GM12801 (cell line): ENCODE measurements around the gene FHL1.

ENCODE experiments used
- TF ChIP-seq, protein P1 (sequence below): IDR thresholded peaks from one replicate; pipeline ENCODE4 v1.5.1; 2011; ENCODE audit warnings: control low read depth; ENCODE audit not compliant: insufficient read length; ENCODE audit errors: extremely low read depth

Gene FHL1

DNA sequence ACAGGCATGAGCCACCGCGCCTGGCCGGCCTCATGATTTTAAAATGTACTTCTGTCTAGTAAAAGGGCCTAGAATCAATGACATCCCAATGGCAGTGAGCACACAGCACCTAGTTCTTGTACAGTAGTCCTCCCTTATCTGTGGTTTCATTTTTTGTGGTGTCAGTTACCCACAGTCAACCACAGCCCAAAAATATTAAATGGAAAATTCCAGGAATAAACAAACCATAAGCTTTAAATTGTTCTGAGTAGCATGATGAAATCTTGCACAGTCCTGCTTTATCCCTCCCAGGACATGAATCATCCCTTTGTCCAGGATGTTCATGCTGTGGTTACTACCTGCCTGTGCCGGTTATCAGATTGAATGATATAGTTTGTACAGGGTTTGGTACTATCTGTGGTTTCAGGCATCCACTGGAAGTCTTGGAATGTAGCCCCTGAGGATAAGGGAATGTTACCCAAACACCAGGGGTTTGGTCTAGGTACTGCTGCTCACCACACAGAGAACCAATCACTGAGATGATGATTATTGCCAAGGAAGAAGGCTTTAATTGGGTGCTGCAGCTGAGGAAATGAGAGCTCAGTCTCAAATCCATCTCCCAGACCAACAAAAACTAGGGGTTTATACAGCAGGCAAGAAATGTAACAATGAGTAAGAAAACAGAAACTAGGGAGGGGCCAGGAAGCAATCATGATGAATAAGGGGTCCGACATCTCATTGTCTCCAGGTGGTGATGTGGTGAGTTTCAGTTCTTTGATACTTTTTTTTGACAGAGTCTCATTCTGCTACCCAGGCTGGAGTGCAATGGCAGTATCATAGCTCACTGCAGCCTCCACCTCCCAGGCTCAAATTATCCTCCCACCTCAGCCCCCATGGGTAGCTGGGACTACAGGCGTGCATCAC lies 16.2 kb upstream of the FHL1 start:
- TF ChIP-seq, protein P1, sequence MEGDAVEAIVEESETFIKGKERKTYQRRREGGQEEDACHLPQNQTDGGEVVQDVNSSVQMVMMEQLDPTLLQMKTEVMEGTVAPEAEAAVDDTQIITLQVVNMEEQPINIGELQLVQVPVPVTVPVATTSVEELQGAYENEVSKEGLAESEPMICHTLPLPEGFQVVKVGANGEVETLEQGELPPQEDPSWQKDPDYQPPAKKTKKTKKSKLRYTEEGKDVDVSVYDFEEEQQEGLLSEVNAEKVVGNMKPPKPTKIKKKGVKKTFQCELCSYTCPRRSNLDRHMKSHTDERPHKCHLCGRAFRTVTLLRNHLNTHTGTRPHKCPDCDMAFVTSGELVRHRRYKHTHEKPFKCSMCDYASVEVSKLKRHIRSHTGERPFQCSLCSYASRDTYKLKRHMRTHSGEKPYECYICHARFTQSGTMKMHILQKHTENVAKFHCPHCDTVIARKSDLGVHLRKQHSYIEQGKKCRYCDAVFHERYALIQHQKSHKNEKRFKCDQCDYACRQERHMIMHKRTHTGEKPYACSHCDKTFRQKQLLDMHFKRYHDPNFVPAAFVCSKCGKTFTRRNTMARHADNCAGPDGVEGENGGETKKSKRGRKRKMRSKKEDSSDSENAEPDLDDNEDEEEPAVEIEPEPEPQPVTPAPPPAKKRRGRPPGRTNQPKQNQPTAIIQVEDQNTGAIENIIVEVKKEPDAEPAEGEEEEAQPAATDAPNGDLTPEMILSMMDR, result no peak

DNA sequence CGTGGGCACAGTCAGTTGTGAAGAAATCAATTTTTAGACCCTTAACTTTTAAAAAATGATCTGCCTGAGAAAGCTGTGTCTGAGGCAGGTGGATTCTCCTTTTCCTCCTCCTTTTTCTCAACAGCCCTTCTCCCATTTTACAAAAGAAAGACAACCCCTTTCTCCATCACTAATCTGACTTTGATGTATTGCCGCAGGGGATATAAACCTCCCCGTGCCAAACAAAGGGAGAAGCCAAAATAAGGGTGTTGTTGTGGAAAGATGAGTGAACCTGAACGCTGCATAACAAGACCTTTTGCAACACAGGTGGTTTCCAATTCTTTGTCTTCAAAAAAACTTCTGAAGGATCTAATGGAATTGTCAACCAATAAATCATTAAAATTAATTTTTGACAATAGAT lies 8.4 kb upstream of the FHL1 start:
- TF ChIP-seq, protein P1, result no peak

DNA sequence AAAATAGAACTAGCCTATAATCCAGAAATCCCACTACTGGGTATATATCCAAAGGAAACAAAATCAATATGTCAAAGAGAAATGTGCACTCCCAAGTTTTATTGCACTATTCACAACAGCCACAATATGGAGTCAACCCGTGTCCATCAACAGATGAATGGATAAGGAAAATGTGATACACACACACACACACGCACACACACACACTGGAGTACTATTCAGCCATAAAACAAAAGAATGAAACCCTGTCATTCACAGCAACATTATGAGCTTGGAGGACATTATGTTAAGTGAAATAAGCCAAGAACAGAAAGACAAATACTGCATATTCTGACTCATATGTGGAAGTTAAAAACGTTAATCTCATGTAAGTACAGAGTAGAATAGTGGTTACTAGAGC lies 5.8 kb upstream of the FHL1 start:
- TF ChIP-seq, protein P1, result no peak

DNA sequence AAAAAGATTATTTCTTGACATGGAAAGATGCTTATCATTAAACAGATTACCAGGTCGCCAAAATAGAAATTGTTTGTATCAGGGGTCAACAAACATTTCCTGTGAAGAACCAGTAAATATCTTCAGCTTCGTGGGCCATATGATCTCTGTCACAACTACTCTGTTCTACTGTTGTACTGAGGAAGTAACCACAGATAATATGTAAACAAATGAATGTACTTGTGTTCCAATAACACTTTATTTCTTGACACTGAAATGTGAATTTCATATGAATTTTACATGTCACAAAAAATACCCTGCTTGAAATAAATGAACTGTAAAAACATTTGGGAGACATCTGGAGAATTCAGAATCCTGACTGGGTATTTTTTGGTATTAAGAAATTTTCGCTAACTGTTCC lies 4.7 kb upstream of the FHL1 start:
- TF ChIP-seq, protein P1, result no peak

DNA sequence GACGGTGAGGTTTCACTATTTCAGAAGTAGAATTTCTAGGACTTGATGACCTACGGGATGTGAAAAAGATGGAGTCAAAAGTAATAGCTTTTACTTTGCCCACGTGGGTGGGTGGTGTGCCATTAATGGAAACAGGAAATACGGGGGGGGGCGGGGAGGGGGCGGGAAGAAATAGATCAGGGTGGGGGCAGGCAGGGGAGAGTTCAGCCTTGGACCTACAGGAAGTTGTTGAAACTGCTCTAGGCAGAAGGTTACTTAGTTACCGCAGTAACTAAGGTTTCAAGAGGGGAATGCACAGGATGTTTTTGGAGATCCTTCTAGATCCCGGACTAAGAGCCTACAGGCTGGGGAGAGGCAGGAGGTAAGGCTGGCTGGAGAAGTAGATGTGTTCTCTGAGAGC lies 3.6 kb upstream of the FHL1 start:
- TF ChIP-seq, protein P1, result no peak

GRCh38 chrX:136146614-136147314 lies 569 bp upstream of the FHL1 start:
- TF ChIP-seq, protein P1, result no peak

GRCh38 chrX:136147976-136148375 lies 643 bp downstream of the FHL1 start:
- TF ChIP-seq, protein P1, result no peak
